HCT116 (cell line): ENCODE data around the gene PGLYRP3. TPM values are rescaled to one million over a fixed set of nuclear protein-coding genes. Genes with fewer than 3 reads are reported as not detected.

Experiments
- ATAC-seq: fragments of 200-7000 bp; cut with Tn5 transposase; 2 replicates; pipeline ENCODE4 v1.9.1; 2020; ENCODE audit warnings: mild to moderate bottlenecking, moderate library complexity
- BruUV-seq: library from RNA; stranded (reverse); fragments of 400-500 nt; replicated peaks from 2 replicates; lab custom pipeline; 2021; lab: Mats Ljungman, UMichigan
- CTCF ChIA-PET: fragments of 300-600 bp; sonication (Branson Sonifier 250); formaldehyde crosslinking; loops from one replicate; lab custom pipeline; 2021; ENCODE audit warnings: antibody characterized with exemption; lab: Charles Lee
- POLR2A ChIA-PET: fragments of 300-600, 350-600 bp; sonication (Branson Sonifier 250); formaldehyde crosslinking; loops from one replicate; lab custom pipeline; 2021; ENCODE audit warnings: antibody characterized with exemption; lab: Charles Lee
- RAD21 ChIA-PET, 2 experiments: fragments of 300-600 bp; sonication (Branson Sonifier 250); formaldehyde crosslinking; loops; one replicate each; lab custom pipeline; 2023; ENCODE audit warnings: low total read pairs in 2 of 2; ENCODE audit not compliant: uncharacterized antibody in 2 of 2, unreplicated experiment in 2 of 2, low non-redundant PET in 1 of 2; lab: Charles Lee
- DNase-seq: peaks from one replicate; pipeline ENCODE4 v3.0.0-alpha.2; 2010; ENCODE audit warnings: low read depth, low spot score
- H2AFZ ChIP-seq: fragments of 200-600 bp; shearing (Covaris generic), sonication (generic); 2 replicates; pipeline ENCODE4 v1.6.1; 2017; ENCODE audit warnings: low read depth, mixed run types, mixed read lengths, antibody characterized with exemption, low read length; ENCODE audit not compliant: poor library complexity, severe bottlenecking
- H3K27ac ChIP-seq: 2 replicates; pipeline ENCODE4 v1.5.1; 2012; ENCODE audit warnings: low read depth, low read length
- H3K27me3 ChIP-seq: fragments of 200-600 bp; sonication (generic); 2 replicates; pipeline ENCODE4 v1.6.1; 2016; ENCODE audit warnings: mixed run types, low read length, mixed read lengths; ENCODE audit not compliant: insufficient read depth
- H3K36me3 ChIP-seq, 2 experiments: fragments of 200-500 bp in 1 of 2; fragments of 200-600 bp in 1 of 2; sonication (Bioruptor generic) in 1 of 2; sonication (generic) in 1 of 2; 2 replicates each; pipeline versions ENCODE4 v1.5.1 to v1.6.1; 2014 to 2016; ENCODE audit warnings: low read length in 2 of 2, inconsistent platforms in 1 of 2, mixed read lengths in 1 of 2, mixed run types in 1 of 2; ENCODE audit not compliant: insufficient read depth in 2 of 2, control insufficient read depth in 1 of 2
- H3K4me1 ChIP-seq, 2 experiments: fragments of 200-600 bp in 1 of 2; sonication (generic) in 1 of 2; 2 replicates each; pipeline versions ENCODE4 v1.5.1 to v1.6.1; 2012 to 2017; ENCODE audit warnings: low read length in 2 of 2, inconsistent platforms in 1 of 2, mild to moderate bottlenecking in 1 of 2, mixed read lengths in 1 of 2, mixed run types in 1 of 2, moderate library complexity in 1 of 2; ENCODE audit not compliant: insufficient read depth in 2 of 2, control insufficient read depth in 1 of 2
- H3K4me2 ChIP-seq: fragments of 200-600 bp; sonication (generic); 2 replicates; pipeline ENCODE4 v1.6.1; 2017; ENCODE audit warnings: mixed run types, low read length, mixed read lengths
- H3K4me3 ChIP-seq, 2 experiments: fragments of 200-600 bp in 1 of 2; sonication (generic) in 1 of 2; replicated peaks in 1 of 2; 2 replicates each; pipeline ENCODE4 v1.5.1; 2011 to 2016; ENCODE audit warnings: low read length in 2 of 2, control low read depth in 1 of 2, low read depth in 1 of 2, mild to moderate bottlenecking in 1 of 2, mixed read lengths in 1 of 2, mixed run types in 1 of 2
- H3K79me2 ChIP-seq: fragments of 200-600 bp; sonication (generic); 2 replicates; pipeline ENCODE4 v1.6.1; 2017; ENCODE audit warnings: mild to moderate bottlenecking, mixed run types, low read length, moderate library complexity, mixed read lengths; ENCODE audit not compliant: insufficient read depth
- H3K9ac ChIP-seq: fragments of 200-600 bp; sonication (generic); 2 replicates; pipeline ENCODE4 v1.6.1; 2016; ENCODE audit warnings: low read length, mixed read lengths
- H3K9me2 ChIP-seq: fragments of 200-600 bp; sonication (generic), shearing (Covaris generic); 2 replicates; pipeline ENCODE4 v1.6.1; 2017; ENCODE audit warnings: mixed run types, mild to moderate bottlenecking, moderate library complexity; ENCODE audit not compliant: insufficient read depth
- H3K9me3 ChIP-seq, 2 experiments: fragments of 200-500 bp in 1 of 2; fragments of 200-600 bp in 1 of 2; sonication (Bioruptor generic) in 1 of 2; sonication (generic) in 1 of 2; 2 replicates each; pipeline ENCODE4 v1.6.1; 2014 to 2017; ENCODE audit warnings: low read length in 2 of 2, mixed read lengths in 2 of 2, inconsistent platforms in 1 of 2, low read depth in 1 of 2, mild to moderate bottlenecking in 1 of 2, mixed run types in 1 of 2, moderate library complexity in 1 of 2; ENCODE audit not compliant: control insufficient read depth in 1 of 2, insufficient read depth in 1 of 2
- H4K20me1 ChIP-seq: fragments of 200-600 bp; sonication (generic), shearing (Covaris generic); 2 replicates; pipeline ENCODE4 v1.6.1; 2017; ENCODE audit warnings: mixed run types, mild to moderate bottlenecking, moderate library complexity; ENCODE audit not compliant: insufficient read depth
- ATF3 ChIP-seq: IDR thresholded peaks from 2 replicates; pipeline ENCODE4 v1.6.1; 2012
- CBX3 ChIP-seq: IDR thresholded peaks from 2 replicates; pipeline ENCODE4 v1.6.1; 2012; ENCODE audit warnings: low read depth
- CEBPB ChIP-seq: IDR thresholded peaks from 2 replicates; pipeline ENCODE4 v1.6.1; 2012; ENCODE audit warnings: low read depth
- EGR1 ChIP-seq: IDR thresholded peaks from 2 replicates; pipeline ENCODE4 v1.6.1; 2012; ENCODE audit warnings: low read depth
- ELF1 ChIP-seq: IDR thresholded peaks from 2 replicates; pipeline ENCODE4 v1.6.1; 2012; ENCODE audit warnings: low read depth, borderline replicate concordance
- EZH2phosphoT487 ChIP-seq: fragments of 200-600 bp; IDR thresholded peaks from 2 replicates; pipeline ENCODE4 v1.6.1; 2018; ENCODE audit warnings: antibody characterized with exemption, borderline replicate concordance
- JUND ChIP-seq: IDR thresholded peaks from 2 replicates; pipeline ENCODE4 v1.6.1; 2012
- POLR2A ChIP-seq: IDR thresholded peaks from 2 replicates; pipeline ENCODE4 v1.7.0; 2011; ENCODE audit warnings: borderline replicate concordance; ENCODE audit not compliant: insufficient read depth, insufficient read length; ENCODE audit errors: extremely low read depth
- POLR2AphosphoS5 ChIP-seq: IDR thresholded peaks from 2 replicates; pipeline ENCODE4 v1.6.1; 2011; ENCODE audit warnings: mild to moderate bottlenecking, low read depth, low read length, moderate library complexity
- RAD21 ChIP-seq: IDR thresholded peaks from 2 replicates; pipeline ENCODE4 v1.6.1; 2012; ENCODE audit warnings: low read depth, mild to moderate bottlenecking
- SIN3A ChIP-seq: IDR thresholded peaks from 2 replicates; pipeline ENCODE4 v1.6.1; 2012; ENCODE audit warnings: low read depth
- SP1 ChIP-seq: IDR thresholded peaks from 2 replicates; pipeline ENCODE4 v1.6.1; 2012; ENCODE audit warnings: low read depth
- TCF7L2 ChIP-seq: IDR thresholded peaks from 2 replicates; pipeline ENCODE4 v1.7.0; 2011; ENCODE audit warnings: borderline replicate concordance, inconsistent platforms; ENCODE audit not compliant: insufficient read depth, insufficient read length; ENCODE audit errors: extremely low read depth
- YY1 ChIP-seq: IDR thresholded peaks from 2 replicates; pipeline ENCODE4 v1.6.1; 2011; ENCODE audit warnings: low read length, low read depth, moderate library complexity, mild to moderate bottlenecking; ENCODE audit not compliant: insufficient replicate concordance; ENCODE audit errors: extremely low read depth
- ZFX ChIP-seq: fragments of 450-650 bp; IDR thresholded peaks from 2 replicates; pipeline ENCODE4 v1.6.1; 2017
- intact Hi-C: fragments of 100-400 bp; cut with micrococcal nuclease; formaldehyde crosslinking; loops from 2 replicates; pipeline ENCODE4 v1.10.0; 2022
- total RNA-seq: library from RNA; stranded (reverse); gene quantifications from one replicate; pipeline ENCODE4 v1.2.1, GENCODE V29; 2021; ENCODE audit not compliant: unreplicated experiment
- TF ChIP-seq, protein P1 (sequence below): IDR thresholded peaks from 2 replicates; pipeline ENCODE4 v1.6.1; 2012
- TF ChIP-seq, protein P2 (sequence below): IDR thresholded peaks from 2 replicates; pipeline ENCODE4 v1.6.1; 2011; ENCODE audit warnings: mild to moderate bottlenecking, low read length, moderate library complexity; ENCODE audit not compliant: insufficient replicate concordance; ENCODE audit errors: extremely low read depth

The PGLYRP3 gene
- total RNA-seq, 1 experiment from 2014 or later = not detected

- DNase-seq (no peak), ATAC-seq (no peak)
- Histone ChIP-seq H3K27me3 (peaks cover 17% of the 10 kb centered on the region), H4K20me1 (no peaks in the 10 kb centered on the region), H2AFZ (no peak overlapping the region), H3K9me2 (no peaks in the 10 kb centered on the region), H3K36me3 (no peaks in the 10 kb centered on the region), H3K4me3 (no peak overlapping the region), H3K4me2 (no peak overlapping the region), H3K4me1 (no peaks in the 10 kb centered on the region), H3K9ac (no peak overlapping the region), H3K9me3 (no peaks in the 10 kb centered on the region), H3K79me2 (no peaks in the 10 kb centered on the region), H3K27ac (no peak overlapping the region)
- intact Hi-C loops = no loop called here
- CTCF ChIA-PET = interaction anchor here (1.0 to 1.4 kb wide), 2 partner anchors 9 to 266 kb away, joined by 3 read pairs; partner anchors contain the start of gene S100A13
- TF ChIP-seq EZH2phosphoT487 (no peak), TCF7L2 (no peak), RAD21 (no peak), ELF1 (no peak), SP1 (no peak), CEBPB (no peak), POLR2AphosphoS5 (no peak)
- RAD21 ChIA-PET = no interaction called here
- BruUV-seq = no TSS peak
- POLR2A ChIA-PET = no interaction called here
These were observed 48.1 kb upstream of the PGLYRP3 start for GRCh38 chr1:153360592-153361479.

DNA sequence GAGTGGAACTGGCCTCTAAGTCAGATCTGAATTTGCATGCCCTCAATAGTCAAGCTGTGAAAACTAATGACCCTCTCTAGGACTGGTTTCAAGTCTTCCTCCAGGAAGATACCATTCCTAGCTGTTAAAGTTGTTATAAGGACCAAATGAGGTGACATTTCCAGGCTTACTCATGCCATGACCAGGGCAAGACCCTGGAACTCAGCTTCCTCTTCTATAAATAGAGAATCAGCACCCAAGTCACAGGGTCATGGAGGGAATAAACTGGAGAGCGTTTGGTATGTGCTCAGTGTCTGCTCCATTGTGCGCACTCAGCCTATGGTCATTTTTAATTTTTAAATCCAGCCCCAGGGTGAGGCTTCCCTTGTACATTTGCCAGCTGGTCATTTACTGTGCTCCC is 47.4 kb upstream of the PGLYRP3 start:
- intact Hi-C loops = no loop called here
- Histone ChIP-seq H3K27ac (no peak overlapping the region), H3K9ac (no peak overlapping the region), H3K4me1 (no peaks in the 10 kb centered on the region), H3K36me3 (no peaks in the 10 kb centered on the region), H3K9me3 (no peaks in the 10 kb centered on the region), H3K4me2 (no peak overlapping the region), H2AFZ (no peak overlapping the region), H3K9me2 (no peaks in the 10 kb centered on the region), H3K79me2 (no peaks in the 10 kb centered on the region), H4K20me1 (no peaks in the 10 kb centered on the region), H3K27me3 (peaks cover 14% of the 10 kb centered on the region), H3K4me3 (no peak overlapping the region)
- POLR2A ChIA-PET = no interaction called here
- RAD21 ChIA-PET = no interaction called here
- DNase-seq (no peak), ATAC-seq (no peak)
- BruUV-seq = no TSS peak
- CTCF ChIA-PET = interaction anchor here (1.0 kb wide), 1 partner anchor 267 kb away, joined by 3 read pairs; the partner anchor contains the start of gene S100A13
- TF ChIP-seq JUND = no peak
- TF ChIP-seq SIN3A = no peak
- TF ChIP-seq, protein P1, sequence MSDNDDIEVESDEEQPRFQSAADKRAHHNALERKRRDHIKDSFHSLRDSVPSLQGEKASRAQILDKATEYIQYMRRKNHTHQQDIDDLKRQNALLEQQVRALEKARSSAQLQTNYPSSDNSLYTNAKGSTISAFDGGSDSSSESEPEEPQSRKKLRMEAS = no peak
- no peak for TF ChIP-seq POLR2A
- TF ChIP-seq, protein P2, sequence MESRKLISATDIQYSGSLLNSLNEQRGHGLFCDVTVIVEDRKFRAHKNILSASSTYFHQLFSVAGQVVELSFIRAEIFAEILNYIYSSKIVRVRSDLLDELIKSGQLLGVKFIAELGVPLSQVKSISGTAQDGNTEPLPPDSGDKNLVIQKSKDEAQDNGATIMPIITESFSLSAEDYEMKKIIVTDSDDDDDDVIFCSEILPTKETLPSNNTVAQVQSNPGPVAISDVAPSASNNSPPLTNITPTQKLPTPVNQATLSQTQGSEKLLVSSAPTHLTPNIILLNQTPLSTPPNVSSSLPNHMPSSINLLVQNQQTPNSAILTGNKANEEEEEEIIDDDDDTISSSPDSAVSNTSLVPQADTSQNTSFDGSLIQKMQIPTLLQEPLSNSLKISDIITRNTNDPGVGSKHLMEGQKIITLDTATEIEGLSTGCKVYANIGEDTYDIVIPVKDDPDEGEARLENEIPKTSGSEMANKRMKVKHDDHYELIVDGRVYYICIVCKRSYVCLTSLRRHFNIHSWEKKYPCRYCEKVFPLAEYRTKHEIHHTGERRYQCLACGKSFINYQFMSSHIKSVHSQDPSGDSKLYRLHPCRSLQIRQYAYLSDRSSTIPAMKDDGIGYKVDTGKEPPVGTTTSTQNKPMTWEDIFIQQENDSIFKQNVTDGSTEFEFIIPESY = no peak
- TF ChIP-seq SP1 = no peak
- TF ChIP-seq ATF3 = no peak
- no peak for TF ChIP-seq CBX3
- no peak for TF ChIP-seq EGR1
- no peak for TF ChIP-seq ZFX
- no peak for TF ChIP-seq YY1
- TF ChIP-seq POLR2AphosphoS5 = no peak
